ENCODE data around the gene MET.
"Not testable (repeated sequence)": the region's sequence is repeated elsewhere in the genome, so short reads cannot be mapped to it uniquely, and the experiment has no call there.

Gene MET

GRCh38 chr7:116671681-116672595 is at the start of gene MET:
MET (plus strand) TSS chr7:116672196; CDS start chr7:116699085, 26,889 bp downstream.
- DNase-seq (ENCODE audit: low read depth in 2 of 2), result peak; percentile 34

GRCh38 chr7:116626886-116627285 is 45.1 kb upstream of the MET start:
- no peak for DNase-seq (ENCODE audit: low read depth in 2 of 2)

- DNase-seq (ENCODE audit: low read depth in 2 of 2), result no peak
These were observed 42.9 kb upstream of the MET start for GRCh38 chr7:116629051-116629463.

GRCh38 chr7:116630357-116630756 is 41.6 kb upstream of the MET start:
- DNase-seq (ENCODE audit: low read depth in 2 of 2), result no peak

- DNase-seq (ENCODE audit: low read depth in 2 of 2), result no peak
These were observed 40.9 kb upstream of the MET start for GRCh38 chr7:116630932-116631671.

- no peak for DNase-seq (ENCODE audit: low read depth in 2 of 2)
These were observed 40.3 kb upstream of the MET start for GRCh38 chr7:116631676-116632075.

- no peak for DNase-seq (ENCODE audit: low read depth in 2 of 2)
These were observed 39.6 kb upstream of the MET start for GRCh38 chr7:116632384-116632783.

- DNase-seq (ENCODE audit: low read depth in 2 of 2), result no peak
These were observed 38.6 kb upstream of the MET start for GRCh38 chr7:116633131-116633988.

GRCh38 chr7:116636997-116637396 is 35.0 kb upstream of the MET start:
- no peak for DNase-seq (ENCODE audit: low read depth in 2 of 2)

GRCh38 chr7:116638592-116638991 is 33.4 kb upstream of the MET start:
- DNase-seq (ENCODE audit: low read depth in 2 of 2), result not testable (repeated sequence)

GRCh38 chr7:116641551-116642153 is 30.3 kb upstream of the MET start:
- no peak for DNase-seq (ENCODE audit: low read depth in 2 of 2)

GRCh38 chr7:116643148-116643547 is 28.8 kb upstream of the MET start:
- DNase-seq (ENCODE audit: low read depth in 2 of 2), result not testable (repeated sequence)

GRCh38 chr7:116644628-116645027 is 27.4 kb upstream of the MET start:
- DNase-seq (ENCODE audit: low read depth in 2 of 2), result no peak

- DNase-seq (ENCODE audit: low read depth in 2 of 2), result no peak
These were observed 24.7 kb upstream of the MET start for GRCh38 chr7:116647290-116647689.

- DNase-seq (ENCODE audit: low read depth in 2 of 2), result no peak
These were observed 24.1 kb upstream of the MET start for GRCh38 chr7:116647861-116648260.

- DNase-seq (ENCODE audit: low read depth in 2 of 2), result no peak
These were observed 21.6 kb upstream of the MET start for GRCh38 chr7:116650436-116650835.

- DNase-seq (ENCODE audit: low read depth in 2 of 2), result no peak
These were observed 19.2 kb upstream of the MET start for GRCh38 chr7:116652793-116653192.

- no peak for DNase-seq (ENCODE audit: low read depth in 2 of 2)
These were observed 18.8 kb upstream of the MET start for GRCh38 chr7:116653204-116653603.

GRCh38 chr7:116653646-116654045 is 18.4 kb upstream of the MET start:
- DNase-seq (ENCODE audit: low read depth in 2 of 2), result no peak

GRCh38 chr7:116659248-116659647 is 12.7 kb upstream of the MET start:
- not testable (repeated sequence) for DNase-seq (ENCODE audit: low read depth in 2 of 2)

- no peak for DNase-seq (ENCODE audit: low read depth in 2 of 2)
These were observed 10.1 kb upstream of the MET start for GRCh38 chr7:116661865-116662264.
